IPS-20b (cell line): Measurements from ENCODE around the gene CMC2.

Source experiments
- H3K27ac ChIP-seq: one replicate; pipeline ENCODE4 v1.5.1; 2013; ENCODE audit warnings: low read length
- H3K27me3 ChIP-seq: 2 replicates; pipeline ENCODE4 v1.6.1; 2013; ENCODE audit warnings: mild to moderate bottlenecking, low read length, inconsistent platforms; ENCODE audit not compliant: insufficient read depth
- H3K36me3 ChIP-seq: 2 replicates; pipeline ENCODE4 v1.6.1; 2013; ENCODE audit warnings: low read depth, mild to moderate bottlenecking, inconsistent platforms, low read length, moderate library complexity; ENCODE audit not compliant: insufficient read depth
- H3K4me1 ChIP-seq: 2 replicates; pipeline ENCODE4 v1.6.1; 2013; ENCODE audit warnings: mild to moderate bottlenecking, control low read depth, inconsistent platforms, low read length, moderate library complexity; ENCODE audit not compliant: insufficient read depth
- H3K4me3 ChIP-seq: 2 replicates; pipeline ENCODE4 v1.5.1; 2013; ENCODE audit warnings: mild to moderate bottlenecking, low read length, inconsistent platforms
- H3K9ac ChIP-seq: 2 replicates; pipeline ENCODE4 v1.6.1; 2013; ENCODE audit warnings: low read depth, mild to moderate bottlenecking, inconsistent platforms, low read length, moderate library complexity
- H3K9me3 ChIP-seq: 2 replicates; pipeline ENCODE4 v1.6.1; 2013; ENCODE audit warnings: mild to moderate bottlenecking, low read depth, low read length, inconsistent platforms; ENCODE audit not compliant: insufficient read depth

Gene CMC2

DNA sequence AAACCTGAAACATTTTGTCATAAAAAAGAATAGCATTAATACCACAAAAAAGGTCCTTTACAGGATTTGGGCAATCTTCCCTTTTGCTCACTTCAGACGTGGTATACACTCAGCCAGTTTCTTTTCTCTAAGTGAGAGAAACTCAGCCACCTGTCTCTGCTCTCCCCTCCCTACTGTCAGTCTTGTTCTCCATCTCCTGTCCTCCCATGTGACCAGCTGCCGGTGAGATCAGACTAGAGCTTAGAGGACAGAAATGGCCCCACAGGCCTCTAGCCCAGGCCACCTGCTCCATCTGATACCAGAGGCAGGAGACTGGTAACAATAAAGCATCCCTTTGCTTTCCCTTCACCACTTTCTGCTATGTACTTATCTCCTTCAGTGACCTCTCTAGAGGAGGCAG, 34.9 kb downstream of the CMC2 start:
- H3K36me3 ChIP-seq, result peaks cover 13% of the 10 kb centered on the region; the same call in 1 of the 2 replicates
- no peak overlapping the region for H3K27ac ChIP-seq
- no peak overlapping the region for H3K4me3 ChIP-seq
- no peaks in the 10 kb centered on the region for H3K9me3 ChIP-seq
- H3K9ac ChIP-seq, result no peak overlapping the region
- no peaks in the 10 kb centered on the region for H3K4me1 ChIP-seq
- H3K27me3 ChIP-seq, result no peaks in the 10 kb centered on the region

DNA sequence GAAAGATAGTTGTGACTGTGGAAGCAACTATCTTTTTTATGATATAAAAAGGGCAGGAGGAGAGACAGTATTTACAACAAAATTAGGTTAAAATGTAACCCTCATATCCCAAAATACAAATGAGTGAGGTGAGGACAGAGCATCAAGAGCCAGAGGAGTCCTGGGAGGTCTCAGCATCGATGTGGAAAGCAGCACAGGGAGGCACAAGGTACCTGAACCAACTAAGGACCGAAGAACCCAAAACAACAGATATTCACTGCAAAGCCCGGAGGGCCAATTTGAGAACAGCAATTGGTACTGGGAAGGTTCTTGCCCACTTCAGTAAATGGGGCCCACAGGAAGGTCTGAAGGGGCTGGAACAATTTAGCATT, 37.6 kb downstream of the CMC2 start:
- Histone ChIP-seq H3K4me3 (no peak overlapping the region), H3K27me3 (no peaks in the 10 kb centered on the region), H3K9ac (no peak overlapping the region), H3K9me3 (no peaks in the 10 kb centered on the region), H3K4me1 (no peaks in the 10 kb centered on the region), H3K36me3 (0 out of 2 replicates have a peak, but pooled peaks cover 4% of the 10 kb centered on the region), H3K27ac (no peak overlapping the region)

DNA sequence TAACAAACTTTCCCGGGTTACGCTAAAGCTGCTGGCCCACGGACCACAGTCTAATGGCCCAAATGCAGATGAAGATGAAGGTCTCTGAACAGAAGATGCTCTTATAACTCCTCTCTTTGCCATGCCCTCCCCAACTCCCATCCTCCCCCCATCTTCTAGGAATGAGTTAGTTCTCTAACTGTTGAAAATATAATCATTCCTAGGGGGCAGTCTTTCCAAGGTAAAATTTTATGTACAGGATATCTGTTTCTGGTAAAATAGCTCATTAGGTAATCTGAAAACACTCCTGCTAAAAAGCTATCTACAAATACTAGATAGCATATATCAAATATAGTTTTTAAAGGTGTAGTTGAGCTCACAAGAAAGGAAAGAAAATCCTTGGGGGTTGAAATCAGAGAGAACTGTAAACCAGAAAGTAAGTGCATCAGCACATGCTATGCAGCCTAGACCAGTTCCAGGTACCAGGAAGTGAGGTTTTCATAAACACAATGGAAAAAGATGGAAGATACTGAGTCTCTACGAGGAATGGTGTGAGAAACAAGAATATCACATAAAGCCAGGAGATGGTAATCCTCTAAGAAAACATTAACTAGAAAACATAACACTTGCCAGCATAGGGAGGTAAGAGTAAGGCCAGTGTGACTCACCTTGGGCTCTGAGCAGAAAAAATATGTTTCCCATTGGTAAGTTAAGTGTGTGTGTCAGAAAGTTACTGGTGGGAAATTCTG, 38.1 kb downstream of the CMC2 start:
- Histone ChIP-seq H3K9me3 (no peaks in the 10 kb centered on the region), H3K27ac (no peak overlapping the region), H3K4me1 (no peaks in the 10 kb centered on the region), H3K27me3 (no peaks in the 10 kb centered on the region), H3K9ac (no peak overlapping the region), H3K4me3 (no peak overlapping the region), H3K36me3 (0 out of 2 replicates have a peak, but pooled peaks cover 3% of the 10 kb centered on the region)

DNA sequence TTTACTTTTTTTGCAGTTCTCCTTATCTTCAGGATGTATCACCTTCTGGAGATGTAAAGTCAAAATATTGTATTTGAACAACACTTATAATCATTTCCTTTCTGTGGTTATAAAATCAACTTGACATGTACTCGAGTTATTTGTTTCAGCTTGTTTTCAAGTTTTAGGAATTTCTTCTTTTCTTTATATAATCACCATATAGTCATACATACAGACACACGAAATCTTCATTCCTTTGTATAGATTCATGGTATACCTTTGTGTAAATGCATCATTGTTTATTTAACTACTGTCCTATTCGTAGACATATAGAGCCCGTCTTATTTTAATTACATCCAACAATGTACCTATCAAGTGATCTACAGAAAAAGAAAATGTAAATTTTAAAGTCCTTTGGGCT, 40.1 kb downstream of the CMC2 start:
- H3K27me3 ChIP-seq, result no peaks in the 10 kb centered on the region
- H3K27ac ChIP-seq, result no peak overlapping the region
- no peaks in the 10 kb centered on the region for H3K9me3 ChIP-seq
- H3K4me3 ChIP-seq, result no peak overlapping the region
- H3K36me3 ChIP-seq, result no peaks in the 10 kb centered on the region
- no peak overlapping the region for H3K9ac ChIP-seq
- no peaks in the 10 kb centered on the region for H3K4me1 ChIP-seq

DNA sequence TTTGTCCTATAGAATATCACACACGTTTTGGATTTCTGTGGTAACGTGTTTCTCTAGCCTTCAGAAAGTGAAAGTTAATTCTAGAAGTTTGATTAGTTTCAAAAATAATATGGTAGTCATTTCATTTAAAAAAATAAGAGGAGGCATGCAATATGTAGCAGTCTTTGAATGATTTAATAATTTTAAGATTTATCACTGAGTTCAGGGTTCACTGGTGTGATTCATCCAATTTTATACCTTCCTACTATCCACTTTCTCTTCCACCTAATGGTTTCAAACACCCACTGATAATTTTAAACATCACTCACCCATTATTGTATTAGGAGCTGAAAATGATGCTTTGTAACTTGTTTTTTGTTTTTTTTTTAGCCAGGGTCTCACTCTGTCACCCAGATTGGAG, 42.3 kb downstream of the CMC2 start:
- no peaks in the 10 kb centered on the region for H3K27me3 ChIP-seq
- no peaks in the 10 kb centered on the region for H3K36me3 ChIP-seq
- no peak overlapping the region for H3K9ac ChIP-seq
- no peak overlapping the region for H3K4me3 ChIP-seq
- H3K4me1 ChIP-seq, result no peaks in the 10 kb centered on the region
- H3K9me3 ChIP-seq, result peaks cover 5% of the 10 kb centered on the region
- no peak overlapping the region for H3K27ac ChIP-seq

DNA sequence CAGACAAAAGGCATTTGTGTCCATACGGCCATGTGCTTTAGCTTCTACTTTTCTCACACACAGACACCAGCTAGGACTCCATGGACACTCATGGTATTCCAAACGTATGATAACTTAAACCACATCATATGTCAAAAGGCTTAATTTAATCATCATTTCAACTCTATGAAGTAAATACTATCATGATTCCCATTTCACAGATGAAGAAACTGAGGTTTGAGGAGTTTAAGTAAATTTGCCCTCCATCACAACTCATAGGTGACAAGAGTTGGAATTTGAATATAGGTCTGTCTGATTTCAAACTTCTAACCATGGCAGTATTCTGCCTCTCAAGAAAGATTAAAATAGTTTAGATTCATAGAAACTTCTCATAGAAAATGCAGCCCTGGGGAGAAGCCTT, 43.8 kb downstream of the CMC2 start:
- no peak overlapping the region for H3K27ac ChIP-seq
- no peaks in the 10 kb centered on the region for H3K36me3 ChIP-seq
- H3K4me3 ChIP-seq, result no peak overlapping the region
- H3K27me3 ChIP-seq, result no peaks in the 10 kb centered on the region
- peaks cover 16% of the 10 kb centered on the region for H3K9me3 ChIP-seq
- no peaks in the 10 kb centered on the region for H3K4me1 ChIP-seq
- no peak overlapping the region for H3K9ac ChIP-seq

DNA sequence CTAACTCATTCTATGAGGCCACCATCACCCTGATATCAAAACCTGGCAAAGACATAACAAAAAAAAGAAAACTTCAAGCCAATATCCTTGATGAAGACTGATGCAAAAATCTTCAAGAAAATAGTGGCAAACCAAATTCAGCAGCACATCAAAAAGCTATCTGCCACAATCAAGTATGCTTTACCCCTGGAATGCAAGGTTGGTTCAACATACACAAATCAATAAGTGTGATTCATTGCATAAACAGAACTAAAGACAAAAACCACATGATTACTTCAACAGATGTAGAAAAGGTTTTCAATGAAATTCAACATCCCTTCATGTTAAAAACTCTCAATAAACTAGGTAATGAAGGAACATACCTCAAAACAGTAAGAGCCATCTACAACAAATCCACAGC, 48.4 kb downstream of the CMC2 start:
- peaks cover 23% of the 10 kb centered on the region for H3K9me3 ChIP-seq

DNA sequence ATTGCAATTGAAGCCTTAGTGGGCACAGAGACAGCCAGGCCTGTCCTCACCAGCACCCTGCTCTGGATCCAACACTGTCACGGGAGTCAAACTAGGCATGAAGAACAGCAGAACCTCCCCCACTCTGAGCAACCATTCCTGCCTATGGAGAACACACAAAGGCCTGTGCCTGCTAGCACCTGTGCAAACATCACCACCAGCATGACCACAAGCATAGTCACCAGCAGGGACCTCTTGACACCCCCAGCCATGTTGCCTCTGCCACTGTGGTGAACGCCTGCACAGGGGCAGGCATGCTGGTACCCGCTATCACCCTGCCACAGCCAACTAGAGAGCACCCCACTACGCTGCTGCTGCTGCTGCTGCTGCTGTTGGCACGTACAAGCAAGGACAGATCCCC, 51.7 kb downstream of the CMC2 start:
- H3K36me3 ChIP-seq, result no peaks in the 10 kb centered on the region
- H3K4me1 ChIP-seq, result no peaks in the 10 kb centered on the region
- H3K27ac ChIP-seq, result no peak overlapping the region
- H3K9me3 ChIP-seq, result peaks cover 19% of the 10 kb centered on the region; the same call in 1 of the 2 replicates
- no peak overlapping the region for H3K4me3 ChIP-seq
- no peak overlapping the region for H3K9ac ChIP-seq
- no peaks in the 10 kb centered on the region for H3K27me3 ChIP-seq

More for the DNA sequence above, 48.4 kb downstream of the CMC2 start:
- H3K27me3 ChIP-seq, result no peaks in the 10 kb centered on the region
- H3K9ac ChIP-seq, result no peak overlapping the region
- no peaks in the 10 kb centered on the region for H3K4me1 ChIP-seq
- no peak overlapping the region for H3K27ac ChIP-seq
- H3K36me3 ChIP-seq, result no peaks in the 10 kb centered on the region
- H3K4me3 ChIP-seq, result no peak overlapping the region

DNA sequence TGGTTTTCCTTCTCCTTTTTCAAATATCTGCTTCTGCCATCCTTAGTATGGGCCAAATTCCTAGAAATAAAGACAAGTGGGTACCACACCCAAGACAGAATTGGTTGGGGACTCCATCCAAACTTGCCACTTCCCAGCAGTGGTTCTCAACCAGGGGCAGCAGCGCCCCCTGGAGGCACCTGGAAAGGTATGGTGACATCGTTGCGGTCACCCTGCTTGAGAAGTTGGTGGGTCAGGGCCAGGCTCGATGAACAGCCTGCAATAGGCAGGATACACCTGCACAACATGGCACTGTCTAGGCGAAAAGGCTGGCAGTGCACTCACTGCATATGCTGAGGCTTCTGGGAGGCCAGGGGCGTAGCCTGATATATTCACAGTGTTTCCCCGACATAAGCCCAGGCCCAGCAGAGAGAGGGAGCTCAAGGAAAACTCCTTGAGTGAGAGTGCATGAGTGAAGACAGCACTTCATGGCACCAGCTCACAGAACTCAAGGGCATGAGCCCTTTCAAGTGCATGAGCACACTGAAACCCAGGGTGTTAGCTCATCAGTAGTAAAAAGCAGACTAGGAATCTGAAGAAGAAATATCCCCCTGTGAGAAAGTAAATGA, 57.7 kb downstream of the CMC2 start:
- Histone ChIP-seq H3K36me3 (no peaks in the 10 kb centered on the region), H3K27me3 (no peaks in the 10 kb centered on the region), H3K27ac (no peak overlapping the region), H3K4me3 (no peak overlapping the region), H3K9me3 (no peaks in the 10 kb centered on the region), H3K4me1 (no peaks in the 10 kb centered on the region; the same call in 1 of the 2 replicates), H3K9ac (no peak overlapping the region)

DNA sequence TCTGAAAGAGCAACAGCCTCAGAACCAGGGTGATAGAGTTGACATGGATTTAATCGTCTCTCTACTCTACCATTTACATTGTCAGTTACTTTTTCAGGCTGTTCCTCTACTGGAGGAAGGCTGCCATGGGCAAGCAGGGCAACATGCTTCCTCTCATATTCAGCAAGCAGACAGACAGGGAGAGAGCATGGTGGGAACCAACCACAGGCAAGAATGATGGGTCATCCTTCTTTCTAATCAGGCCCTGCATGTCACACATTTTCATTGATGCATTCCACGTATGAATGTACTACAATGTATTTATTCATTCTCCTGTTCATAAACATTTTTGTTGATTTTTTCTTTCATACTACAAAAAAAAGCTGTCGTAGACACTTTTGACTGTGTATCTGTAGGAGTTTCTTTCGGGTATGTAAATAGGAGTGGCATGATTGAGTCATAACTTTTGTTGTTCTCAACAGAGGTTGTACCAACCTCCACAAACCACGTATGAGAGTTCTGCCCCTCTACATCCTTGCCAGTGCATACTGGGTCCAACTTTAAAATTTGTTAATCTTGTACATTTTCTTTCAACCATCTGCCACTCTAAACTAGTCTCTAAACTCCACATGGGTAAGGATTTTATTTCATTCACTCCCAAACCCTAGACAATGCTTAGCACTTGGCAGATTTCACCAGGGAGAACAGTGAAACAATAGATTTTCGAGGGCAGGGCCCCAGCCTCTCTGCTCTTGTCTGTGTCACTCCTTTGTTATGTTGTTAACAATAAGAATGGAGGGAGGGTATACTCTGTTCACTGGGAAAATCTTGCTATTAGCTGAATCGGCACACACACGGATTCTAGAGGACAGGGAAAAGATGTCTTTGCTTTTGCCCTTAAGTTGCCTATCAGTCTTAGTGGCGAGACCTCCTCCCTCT, 58.7 kb downstream of the CMC2 start:
- no peaks in the 10 kb centered on the region; the same call in 1 of the 2 replicates for H3K4me1 ChIP-seq
- H3K9me3 ChIP-seq, result no peaks in the 10 kb centered on the region
- H3K27me3 ChIP-seq, result no peaks in the 10 kb centered on the region
- no peak overlapping the region for H3K27ac ChIP-seq
- no peak overlapping the region for H3K9ac ChIP-seq
- no peaks in the 10 kb centered on the region for H3K36me3 ChIP-seq
- no peak overlapping the region for H3K4me3 ChIP-seq

DNA sequence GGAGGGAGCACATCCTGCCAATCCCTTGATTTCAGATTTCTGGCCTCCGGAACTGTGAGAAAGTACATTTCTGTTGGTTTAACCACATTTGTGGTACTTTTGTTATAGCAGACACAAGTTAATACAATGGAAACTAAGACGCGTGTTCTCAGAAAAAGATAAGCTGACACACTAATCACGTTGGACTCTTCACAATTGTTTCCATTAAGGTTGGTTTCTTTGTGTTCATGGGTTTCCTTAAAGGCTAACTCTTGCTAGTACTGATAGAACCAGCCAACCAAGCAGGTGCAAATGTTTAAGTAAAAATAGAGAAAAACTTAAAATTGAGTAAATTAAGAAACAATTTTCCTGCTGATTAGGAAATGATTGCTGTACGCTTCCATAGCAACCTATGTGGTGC, 59.4 kb downstream of the CMC2 start:
- no peaks in the 10 kb centered on the region for H3K9me3 ChIP-seq
- H3K27ac ChIP-seq, result no peak overlapping the region
- H3K27me3 ChIP-seq, result no peaks in the 10 kb centered on the region
- no peaks in the 10 kb centered on the region for H3K36me3 ChIP-seq
- no peak overlapping the region for H3K9ac ChIP-seq
- H3K4me3 ChIP-seq, result no peak overlapping the region
- no peaks in the 10 kb centered on the region; the same call in 1 of the 2 replicates for H3K4me1 ChIP-seq
